ENCODE results near the gene RCVRN.

GRCh38 chr17:9900044-9900594 is 5.0 kb downstream of the RCVRN start:
- TF ChIP-seq, protein P1, sequence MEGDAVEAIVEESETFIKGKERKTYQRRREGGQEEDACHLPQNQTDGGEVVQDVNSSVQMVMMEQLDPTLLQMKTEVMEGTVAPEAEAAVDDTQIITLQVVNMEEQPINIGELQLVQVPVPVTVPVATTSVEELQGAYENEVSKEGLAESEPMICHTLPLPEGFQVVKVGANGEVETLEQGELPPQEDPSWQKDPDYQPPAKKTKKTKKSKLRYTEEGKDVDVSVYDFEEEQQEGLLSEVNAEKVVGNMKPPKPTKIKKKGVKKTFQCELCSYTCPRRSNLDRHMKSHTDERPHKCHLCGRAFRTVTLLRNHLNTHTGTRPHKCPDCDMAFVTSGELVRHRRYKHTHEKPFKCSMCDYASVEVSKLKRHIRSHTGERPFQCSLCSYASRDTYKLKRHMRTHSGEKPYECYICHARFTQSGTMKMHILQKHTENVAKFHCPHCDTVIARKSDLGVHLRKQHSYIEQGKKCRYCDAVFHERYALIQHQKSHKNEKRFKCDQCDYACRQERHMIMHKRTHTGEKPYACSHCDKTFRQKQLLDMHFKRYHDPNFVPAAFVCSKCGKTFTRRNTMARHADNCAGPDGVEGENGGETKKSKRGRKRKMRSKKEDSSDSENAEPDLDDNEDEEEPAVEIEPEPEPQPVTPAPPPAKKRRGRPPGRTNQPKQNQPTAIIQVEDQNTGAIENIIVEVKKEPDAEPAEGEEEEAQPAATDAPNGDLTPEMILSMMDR (conservative IDR thresholded peaks at IDR 0.05 in 1 of 2, IDR thresholded peaks at IDR 0.05 in 1 of 2; ENCODE audit: extremely low read depth in 1 of 2, insufficient read depth in 1 of 2, low read depth in 1 of 2, low read length in 2 of 2): no peak
- TF ChIP-seq EZH2 (IDR thresholded peaks at IDR 0.05; ENCODE audit: borderline replicate concordance, low read length): no peak

Data from mammary epithelial cell (primary cell).